Activated CD4-positive, alpha-beta T cell treated with anti-CD3 and anti-CD28 coated beads, Interleukin-2, amount 50 U/mL, for 48 hours (primary cell): Measurements from ENCODE around the gene ROBO1.
A peak's percentile ranks its signal among the peaks of the same experiment; 100 is the strongest.

Experiments used
- DNase-seq, 2 experiments: peaks; one replicate each; pipeline ENCODE4 v3.0.0-alpha.2; 2020

ROBO1 gene

GRCh38 chr3:79148786-79149185, 619.0 kb downstream of the ROBO1 start:
- no peak for DNase-seq

GRCh38 chr3:79146024-79146423, 621.8 kb downstream of the ROBO1 start:
- DNase-seq: no peak

DNA sequence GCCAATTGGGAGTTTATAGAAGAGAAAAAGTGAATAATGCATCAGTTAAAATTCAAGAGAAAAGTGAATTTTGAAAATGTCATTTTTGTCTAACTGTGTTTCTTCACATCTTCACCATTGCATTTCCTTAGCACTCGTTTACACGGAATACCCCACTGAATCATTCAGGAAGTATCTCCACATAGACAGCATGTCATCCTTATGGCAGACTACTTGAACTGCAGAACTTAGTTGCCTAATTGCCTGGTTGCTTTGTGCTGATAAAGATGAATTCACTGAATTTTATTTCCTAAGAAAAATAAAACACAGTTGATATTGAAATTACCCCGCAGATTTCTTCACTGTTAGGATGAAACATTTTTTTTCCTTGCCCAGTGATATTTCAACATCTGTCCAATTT, 627.1 kb downstream of the ROBO1 start:
- no peak for DNase-seq

- DNase-seq: no peak
Measured at GRCh38 chr3:79139395-79140068, 628.3 kb downstream of the ROBO1 start.

DNA sequence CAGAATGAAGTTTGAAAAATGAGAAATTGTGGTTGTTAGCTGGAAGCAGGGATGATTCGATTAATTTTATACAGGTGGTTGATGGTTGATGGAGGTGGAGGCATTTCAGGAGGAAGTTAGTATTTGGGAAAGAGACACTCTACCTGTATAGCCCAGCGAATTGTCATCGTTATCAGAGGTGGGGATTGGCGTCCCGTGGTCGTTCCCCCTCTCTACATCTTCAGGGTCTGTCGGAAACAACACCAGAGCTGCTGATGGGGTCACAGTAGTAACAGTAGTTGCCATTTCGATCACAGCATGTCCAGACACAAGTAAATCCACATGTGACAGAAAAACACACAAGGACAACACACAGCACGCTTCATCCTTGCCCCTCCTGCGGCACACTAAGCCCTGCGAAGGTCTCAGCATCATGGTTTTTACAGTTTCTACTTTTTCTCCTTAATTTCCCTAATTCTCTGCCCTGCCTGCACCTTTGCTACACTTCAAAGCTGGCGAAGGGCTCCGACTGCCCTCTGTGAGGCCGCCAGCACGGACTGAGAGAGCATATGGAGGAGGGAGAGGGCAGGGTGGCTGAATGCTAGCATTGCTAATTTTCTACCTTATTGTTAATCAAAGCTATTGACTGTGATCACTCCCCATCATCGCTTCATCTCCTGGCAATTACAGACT, 642.3 kb downstream of the ROBO1 start:
- DNase-seq: no peak

GRCh38 chr3:79115458-79115857, 652.3 kb downstream of the ROBO1 start:
- no peak for DNase-seq

GRCh38 chr3:79113876-79114275, 653.9 kb downstream of the ROBO1 start:
- DNase-seq: no peak

GRCh38 chr3:79111375-79112052, 656.3 kb downstream of the ROBO1 start:
- no peak for DNase-seq

DNA sequence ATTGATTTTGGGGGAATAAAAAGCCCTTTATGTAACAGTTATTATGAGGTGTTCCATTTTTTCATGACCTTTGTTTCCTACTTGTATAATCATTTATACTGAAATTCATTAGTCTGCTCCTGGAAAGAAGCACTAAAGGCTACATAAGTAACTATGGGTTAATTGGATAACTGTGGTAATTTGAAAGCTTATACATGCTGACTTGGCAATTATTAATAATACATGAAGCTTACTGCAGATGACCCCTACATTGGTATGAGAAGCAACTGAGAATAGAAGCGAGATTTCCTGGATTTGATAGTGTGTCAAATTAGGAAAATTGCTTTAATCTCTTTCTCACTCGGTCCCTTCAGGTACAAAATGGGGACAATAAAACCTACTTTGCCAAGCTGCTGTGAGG, 658.0 kb downstream of the ROBO1 start:
- DNase-seq: no peak

DNA sequence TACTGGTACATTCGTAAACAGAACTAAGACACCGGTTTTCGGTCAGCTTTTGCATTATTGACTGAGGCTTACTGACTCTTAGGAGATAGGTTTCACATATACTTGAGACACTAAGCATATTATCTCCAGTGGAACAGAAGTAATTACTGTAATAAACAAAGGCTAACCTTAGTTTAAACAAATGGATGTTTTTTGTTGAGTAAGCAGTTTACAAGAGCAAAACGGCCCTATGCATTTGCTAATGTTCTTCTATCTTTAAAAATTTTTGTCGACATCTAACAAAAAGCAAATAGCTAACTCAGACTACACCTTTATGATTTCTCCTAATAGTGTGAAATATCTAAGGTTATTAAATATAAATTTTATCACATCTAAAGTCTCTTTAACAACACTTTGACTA, 664.5 kb downstream of the ROBO1 start:
- DNase-seq: no peak

GRCh38 chr3:79097964-79098660, 669.7 kb downstream of the ROBO1 start:
- DNase-seq: no peak

- DNase-seq: no peak
Measured at GRCh38 chr3:79094654-79095053, 673.1 kb downstream of the ROBO1 start.

GRCh38 chr3:79086514-79086913, 681.3 kb downstream of the ROBO1 start:
- DNase-seq: peak; percentile 3 to 17

- DNase-seq: no peak
Measured at GRCh38 chr3:79085171-79085570, 682.6 kb downstream of the ROBO1 start.

- DNase-seq: no peak
Measured at GRCh38 chr3:79081335-79081734, 686.5 kb downstream of the ROBO1 start.

DNA sequence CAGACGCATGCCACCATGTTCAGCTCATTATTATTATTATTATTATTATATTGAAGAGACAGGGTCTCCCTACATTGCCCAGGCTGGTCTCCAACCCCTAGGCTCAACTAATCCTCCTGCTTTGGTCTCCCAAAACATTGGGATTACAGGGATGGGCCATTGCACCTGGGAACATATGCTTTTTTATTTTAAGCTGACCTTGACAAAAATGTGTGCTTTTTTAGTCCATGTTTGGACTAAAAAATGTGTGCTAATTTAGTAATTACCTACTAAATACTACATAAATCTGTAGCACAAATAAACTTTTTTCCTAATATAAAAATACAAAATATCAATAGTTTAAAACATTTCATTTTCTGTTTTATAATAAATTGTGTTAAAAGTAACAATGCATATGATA, 693.2 kb downstream of the ROBO1 start:
- no peak for DNase-seq

DNA sequence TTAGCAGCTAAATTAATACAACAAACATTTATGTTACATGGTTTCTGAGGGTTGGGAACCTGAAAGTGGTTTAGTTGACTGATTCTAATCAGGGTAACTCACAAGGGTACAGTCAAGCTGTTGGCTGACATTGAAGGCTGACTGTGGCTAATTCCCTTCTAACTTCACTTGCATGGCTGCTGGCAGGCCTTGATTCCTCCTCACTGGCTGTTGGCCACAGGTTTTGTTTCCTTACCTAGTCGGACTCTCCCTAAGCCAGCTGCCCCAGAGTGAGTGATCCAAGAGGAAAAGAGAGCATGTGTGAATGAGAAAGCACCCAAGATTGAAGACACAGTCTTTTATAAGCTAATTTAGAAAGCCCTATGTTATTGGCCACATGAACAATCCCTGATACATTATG, 700.1 kb downstream of the ROBO1 start:
- DNase-seq: no peak

- DNase-seq: no peak
Measured at GRCh38 chr3:79066481-79066880, 701.3 kb downstream of the ROBO1 start.

DNA sequence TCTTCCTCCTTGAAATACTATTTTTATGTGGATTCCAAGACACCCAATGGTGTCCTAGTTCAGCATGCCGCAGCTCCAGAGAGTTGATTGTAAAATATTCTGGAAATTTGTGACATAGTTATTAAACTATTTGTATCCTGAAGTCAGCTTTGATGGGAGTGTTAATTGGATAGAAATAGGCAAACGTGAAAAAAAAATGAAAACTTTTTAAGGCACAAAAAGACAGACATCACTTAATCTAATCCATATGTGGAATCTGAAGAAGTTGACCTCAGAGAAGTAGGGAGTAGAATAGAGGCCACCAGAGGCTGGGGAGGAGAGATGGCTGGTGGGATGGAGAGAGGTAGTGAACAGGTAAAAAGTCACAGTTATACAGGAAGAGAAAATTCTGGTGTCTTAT, 704.2 kb downstream of the ROBO1 start:
- no peak for DNase-seq

DNA sequence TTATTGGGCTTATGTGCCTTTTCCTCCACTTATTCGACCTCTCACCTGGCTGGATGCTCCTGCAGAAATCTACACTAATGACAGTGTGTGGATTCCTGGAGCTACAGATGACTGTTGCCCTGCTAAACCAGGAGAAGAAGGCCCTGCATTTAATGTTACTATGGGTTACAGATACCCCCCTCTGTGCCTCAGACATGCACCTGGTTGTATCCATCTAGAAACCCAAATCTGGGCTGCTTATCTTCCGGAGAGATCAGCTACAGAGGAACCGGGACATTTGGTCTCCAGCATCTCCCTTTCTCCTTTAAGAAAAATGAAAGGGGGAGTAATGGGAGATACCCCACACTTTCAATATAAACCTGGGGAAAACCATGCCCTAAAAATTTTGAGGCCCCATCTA, 710.0 kb downstream of the ROBO1 start:
- no peak for DNase-seq

GRCh38 chr3:79056498-79056897, 711.3 kb downstream of the ROBO1 start:
- DNase-seq: no peak

- DNase-seq: peak in 1 of 2 experiments; percentile 0
Measured at GRCh38 chr3:79052054-79052681, 715.6 kb downstream of the ROBO1 start.

DNA sequence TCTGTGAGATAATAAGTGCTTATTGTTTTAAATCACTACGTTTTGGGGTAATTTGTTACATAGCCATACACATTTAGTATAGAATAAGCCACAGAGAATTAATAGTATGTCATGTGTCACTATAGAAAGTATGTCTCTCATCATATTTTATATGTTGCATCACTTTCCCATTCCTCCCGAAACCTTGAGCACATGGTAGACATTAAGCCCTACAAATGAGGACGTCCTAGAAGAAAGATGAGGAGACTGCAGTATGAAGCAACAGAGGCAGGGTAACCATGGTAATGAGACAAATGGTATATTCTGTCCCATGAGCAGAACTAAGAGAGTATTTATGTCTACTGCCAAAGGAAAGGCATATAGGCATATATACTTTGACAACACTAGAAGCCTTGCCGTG, 720.2 kb downstream of the ROBO1 start:
- no peak for DNase-seq
